Testis (tissue), 2 donors: ENCODE results near the gene PITRM1.

ENCODE experiments used
- CTCF ChIP-seq, 3 experiments: fragments of 450-650 bp in 2 of 3; fragments of 200-600 bp in 1 of 3; sonication (generic) in 1 of 3; IDR thresholded peaks; one replicate each; pipeline ENCODE4 v1.5.1; 2016 to 2019; ENCODE audit warnings: antibody characterized with exemption in 3 of 3, mild to moderate bottlenecking in 2 of 3, moderate library complexity in 1 of 3
- POLR2A ChIP-seq: fragments of 450-650 bp; IDR thresholded peaks from one replicate; pipeline ENCODE4 v1.6.1; 2017; ENCODE audit warnings: antibody characterized with exemption, mild to moderate bottlenecking, moderate library complexity

DNA sequence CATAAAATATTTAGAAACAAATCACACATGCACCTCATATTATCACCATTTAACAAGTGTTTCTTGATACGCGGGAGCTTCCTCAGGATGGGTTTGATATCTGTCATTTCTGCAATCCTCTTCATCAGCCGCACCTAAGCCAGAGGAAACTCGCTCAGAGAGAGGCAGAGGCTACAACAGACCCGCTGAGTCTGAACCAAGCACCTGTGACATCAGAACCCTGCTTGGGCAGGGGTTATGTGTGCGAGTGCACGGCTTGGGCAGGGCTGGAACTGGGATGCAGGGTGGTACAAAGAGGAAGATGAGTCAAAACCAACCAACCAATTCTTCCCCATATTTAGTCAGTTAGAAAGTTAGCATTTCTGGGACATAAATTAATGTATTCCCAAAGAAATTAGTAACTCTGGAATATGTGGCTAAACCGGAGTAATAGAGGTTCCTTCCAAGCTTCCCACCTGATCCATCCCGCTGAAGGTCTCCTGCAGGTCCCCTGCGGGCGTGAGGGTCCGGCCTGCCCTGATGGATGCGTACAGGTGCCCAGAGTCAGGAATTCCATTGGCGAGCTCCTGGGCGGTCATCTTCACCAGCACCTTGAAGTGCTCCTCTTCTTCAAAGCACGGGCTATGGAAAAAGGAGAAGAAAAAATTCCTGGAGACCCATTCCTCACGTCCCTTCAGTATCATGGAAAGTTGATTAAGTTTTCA is 25.3 kb downstream of the PITRM1 start:
- TF ChIP-seq POLR2A (no peak), CTCF (IDR thresholded peaks at IDR 0.05) (no peak)
